Measurements from ENCODE around the gene STOM.
A peak's percentile ranks its signal among the peaks of the same experiment; 100 is the strongest.

STOM gene

DNA sequence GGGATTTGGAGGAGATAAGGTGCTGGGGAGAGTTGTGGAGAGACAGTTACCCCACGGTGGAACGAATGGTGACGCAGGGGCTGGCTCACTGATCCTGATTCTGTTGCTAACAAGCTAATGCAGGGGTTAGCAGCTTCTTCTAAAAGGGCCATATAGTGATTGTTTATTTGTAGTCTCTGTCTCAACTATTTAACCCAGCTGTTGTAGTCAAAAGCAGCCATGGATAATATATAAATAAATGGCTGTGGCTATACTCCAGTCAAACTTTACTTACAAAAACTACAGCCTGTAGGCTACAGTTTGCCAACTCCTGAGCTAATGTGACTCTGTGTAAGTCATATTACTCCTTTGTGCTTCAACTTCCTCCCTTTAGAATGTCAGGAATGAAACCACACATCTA is 21.8 kb downstream of the STOM start:
- no peak for DNase-seq

DNA sequence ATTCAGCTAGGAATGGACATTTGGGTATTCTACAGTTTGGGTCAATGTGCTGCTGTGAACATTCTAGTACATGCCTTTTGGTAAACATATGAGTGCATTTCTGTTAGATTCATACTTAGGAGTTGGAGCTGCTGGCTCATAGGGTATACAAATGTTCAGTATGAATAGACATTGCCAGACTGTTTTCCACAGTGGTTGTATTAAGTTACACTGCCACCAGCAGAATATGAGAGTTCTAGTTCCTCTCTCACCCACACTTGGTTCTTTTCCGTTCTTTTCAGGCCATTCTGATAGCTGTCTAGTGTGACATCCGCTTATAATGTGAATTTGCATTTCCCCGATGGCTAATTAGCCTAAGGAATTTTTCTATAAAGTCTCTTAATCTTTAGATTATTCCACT is 25.0 kb downstream of the STOM start:
- DNase-seq, result no peak

- DNase-seq, result no peak
Measured at GRCh38 chr9:121344184-121344583, 25.9 kb downstream of the STOM start.

DNA sequence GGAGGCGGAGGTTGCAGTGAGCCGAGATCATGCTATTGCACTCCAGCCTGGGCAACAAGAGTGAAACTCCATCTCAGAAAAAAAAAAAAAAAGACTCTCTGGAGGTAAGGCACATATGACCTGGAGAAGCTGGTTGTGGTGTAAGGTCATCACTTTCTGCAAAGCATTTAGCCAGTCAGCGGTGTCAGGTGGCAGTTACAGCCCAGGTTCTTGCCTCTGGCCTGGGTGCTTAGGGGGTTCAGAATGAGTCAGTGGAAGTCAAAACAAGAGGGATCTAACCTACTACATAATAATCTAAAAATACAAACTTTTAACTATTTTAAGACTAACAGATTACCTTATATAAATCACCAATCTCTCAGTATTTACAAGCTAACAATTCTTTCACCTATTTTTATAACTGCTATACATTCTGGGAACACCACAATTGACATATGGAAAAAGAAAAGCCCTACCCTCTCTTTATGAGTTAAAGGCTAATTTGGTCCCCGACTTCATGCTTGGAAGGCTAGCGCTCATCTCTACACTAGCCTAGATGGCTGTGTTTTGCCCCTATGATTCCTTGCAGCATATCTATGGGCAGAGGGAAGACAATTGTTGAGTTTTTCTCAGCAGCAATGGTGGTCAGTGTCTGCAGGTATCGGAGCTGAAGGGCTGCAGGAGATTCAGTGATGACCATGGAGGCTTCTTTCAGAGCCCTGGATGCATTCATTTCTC is 29.2 kb downstream of the STOM start:
- no peak for DNase-seq

DNA sequence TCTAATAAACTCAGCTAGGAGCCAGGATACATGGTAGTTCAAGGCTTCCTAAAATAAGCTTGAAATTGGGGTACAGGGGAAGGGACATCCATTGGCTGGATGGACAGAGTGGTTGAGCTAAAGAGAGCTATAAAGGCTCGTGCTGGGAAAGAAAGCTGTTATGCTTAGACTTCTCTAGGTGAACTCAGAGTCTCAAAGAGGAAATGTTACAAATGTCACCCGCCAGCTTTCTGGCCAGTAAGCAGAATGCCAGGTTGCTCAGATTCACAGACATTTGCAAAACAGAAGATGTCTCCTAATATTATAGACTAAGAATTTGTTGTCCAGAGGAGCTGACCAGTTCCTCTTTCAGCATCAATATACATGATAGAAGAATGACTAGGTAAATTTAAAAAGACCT is 30.6 kb downstream of the STOM start:
- no peak for DNase-seq

- DNase-seq, result no peak
Measured at GRCh38 chr9:121336665-121337064, 33.4 kb downstream of the STOM start.

DNA sequence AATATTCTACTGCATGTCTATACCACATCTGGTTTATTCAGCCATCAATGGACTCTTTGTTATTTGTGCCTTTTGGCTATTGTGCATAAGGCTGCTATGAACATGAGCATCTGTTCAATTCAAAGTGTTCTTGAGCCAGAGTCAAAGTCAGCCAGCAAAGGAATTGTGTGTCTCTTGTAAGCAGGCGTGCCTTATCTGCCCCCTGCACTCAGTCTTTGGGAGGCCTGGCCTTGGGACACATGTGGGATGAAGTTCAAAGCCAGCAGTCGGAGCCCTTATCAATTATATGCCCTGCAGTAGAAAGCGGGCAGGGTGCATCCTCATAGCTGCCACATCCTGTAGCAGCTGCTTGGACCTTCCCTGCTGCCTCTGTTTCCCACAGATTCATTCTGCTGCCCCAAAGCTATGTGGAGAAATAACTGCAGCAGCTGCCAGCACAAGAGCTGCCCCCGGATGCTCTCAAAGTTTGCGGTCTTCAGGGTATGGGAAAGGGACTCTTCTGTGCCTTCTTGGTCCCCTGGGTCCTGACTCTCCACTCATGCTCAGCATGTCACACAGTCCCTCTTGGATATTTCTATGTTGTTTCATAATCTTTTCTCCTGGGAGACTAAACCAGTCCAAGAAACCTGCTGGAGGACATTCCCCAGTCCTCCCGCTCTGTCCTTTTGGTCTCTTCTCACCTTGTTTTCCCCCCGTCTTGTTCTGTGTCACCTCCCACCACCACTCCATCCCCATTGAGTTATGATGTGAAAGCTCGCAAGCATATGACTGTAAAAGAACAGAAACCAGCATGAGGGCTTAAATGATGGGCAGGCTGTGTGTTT is 35.9 kb downstream of the STOM start:
- no peak for DNase-seq

DNA sequence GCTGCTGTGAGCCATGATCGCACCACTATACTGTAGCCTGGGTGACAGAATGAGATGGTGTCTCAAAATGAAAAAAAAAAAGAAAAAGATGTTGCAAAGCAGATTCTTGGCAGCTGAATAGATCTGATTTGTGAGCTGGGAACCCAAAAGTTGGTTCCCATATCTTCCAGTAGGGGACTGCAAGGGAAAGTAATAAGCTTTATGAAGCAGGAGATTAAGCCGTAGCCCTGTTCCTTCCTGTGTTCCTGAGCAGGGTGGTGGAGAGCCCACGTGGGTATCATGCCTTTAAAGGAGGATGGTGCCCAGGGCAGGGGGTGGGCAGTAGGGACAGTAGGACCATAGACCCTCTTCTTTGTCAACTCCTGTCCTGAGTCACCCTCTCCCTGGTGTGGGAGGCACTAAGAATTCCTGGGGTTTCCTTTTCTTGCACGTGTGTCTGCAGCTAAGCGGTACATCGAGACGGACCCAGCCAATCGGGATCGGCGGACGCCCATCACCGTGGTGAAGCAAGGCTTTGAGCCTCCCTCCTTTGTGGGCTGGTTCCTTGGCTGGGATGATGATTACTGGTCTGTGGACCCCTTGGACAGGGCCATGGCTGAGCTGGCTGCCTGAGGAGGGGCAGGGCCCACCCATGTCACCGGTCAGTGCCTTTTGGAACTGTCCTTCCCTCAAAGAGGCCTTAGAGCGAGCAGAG is 37.9 kb downstream of the STOM start:
- DNase-seq, result no peak

- DNase-seq, result no peak
Measured at GRCh38 chr9:121331549-121331948, 38.5 kb downstream of the STOM start.

GRCh38 chr9:121328876-121329681 is 41.0 kb downstream of the STOM start:
- no peak for DNase-seq

DNA sequence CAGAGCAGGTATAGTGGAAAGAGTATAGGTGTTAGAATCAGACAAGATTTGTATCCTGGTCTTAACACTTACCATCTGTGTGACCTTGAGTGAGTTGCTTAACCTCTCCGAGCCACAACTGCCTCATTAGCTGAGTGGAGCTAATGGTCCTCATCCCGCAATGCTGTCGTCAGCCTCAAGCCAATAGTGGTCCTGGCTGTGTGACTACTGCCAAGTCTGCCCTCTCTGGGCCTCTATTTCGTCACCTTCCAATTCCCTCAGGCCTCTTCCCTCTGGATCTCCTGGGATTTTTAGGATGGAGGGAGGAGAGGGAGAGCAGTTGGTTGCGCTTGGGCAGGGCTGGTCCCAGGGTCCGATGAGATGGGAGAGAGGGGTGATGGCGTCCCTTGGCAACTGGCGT is 41.6 kb downstream of the STOM start:
- DNase-seq, result no peak

- DNase-seq, result no peak
Measured at GRCh38 chr9:121326901-121327613, 43.0 kb downstream of the STOM start.

GRCh38 chr9:121326130-121326838 is 43.8 kb downstream of the STOM start:
- DNase-seq, result no peak

- DNase-seq, result no peak
Measured at GRCh38 chr9:121325387-121325786, 44.7 kb downstream of the STOM start.

DNA sequence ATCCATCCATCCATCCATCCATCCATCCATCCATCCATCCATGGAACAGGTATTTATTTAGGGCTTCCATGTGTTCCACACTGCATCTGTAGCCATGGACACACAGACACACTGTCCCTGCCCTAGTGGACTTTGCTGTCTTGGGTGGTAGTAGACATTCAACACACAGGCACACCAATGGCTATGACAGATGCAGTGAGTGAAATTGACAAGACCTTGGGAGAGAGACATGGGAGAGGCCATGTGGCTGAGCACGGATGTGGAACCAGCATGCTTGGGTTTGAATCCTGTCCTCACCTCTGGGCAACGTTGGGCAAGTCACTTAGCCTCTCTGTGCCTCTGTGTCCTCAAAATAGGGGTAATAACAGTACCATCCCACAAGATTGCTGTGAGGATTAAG is 45.3 kb downstream of the STOM start:
- DNase-seq, result no peak

DNA sequence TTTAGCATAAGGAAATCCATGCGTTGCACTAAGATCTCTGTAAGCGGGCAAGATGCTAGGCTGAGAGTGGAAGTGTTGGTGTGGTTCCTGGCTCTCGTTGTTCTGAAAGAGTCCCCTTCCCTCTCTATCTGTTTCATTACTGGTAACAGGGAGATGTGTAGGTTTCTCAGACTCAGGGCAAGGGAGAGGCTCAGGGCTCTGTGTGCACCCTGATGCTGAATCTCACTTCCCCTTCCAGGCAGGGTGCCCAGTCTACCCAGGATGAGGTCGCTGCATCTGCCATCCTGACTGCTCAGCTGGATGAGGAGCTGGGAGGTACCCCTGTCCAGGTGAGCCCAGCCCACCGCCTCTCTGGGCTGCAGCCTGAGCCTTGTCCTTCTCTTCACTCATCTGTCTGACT is 45.7 kb downstream of the STOM start:
- no peak for DNase-seq

DNA sequence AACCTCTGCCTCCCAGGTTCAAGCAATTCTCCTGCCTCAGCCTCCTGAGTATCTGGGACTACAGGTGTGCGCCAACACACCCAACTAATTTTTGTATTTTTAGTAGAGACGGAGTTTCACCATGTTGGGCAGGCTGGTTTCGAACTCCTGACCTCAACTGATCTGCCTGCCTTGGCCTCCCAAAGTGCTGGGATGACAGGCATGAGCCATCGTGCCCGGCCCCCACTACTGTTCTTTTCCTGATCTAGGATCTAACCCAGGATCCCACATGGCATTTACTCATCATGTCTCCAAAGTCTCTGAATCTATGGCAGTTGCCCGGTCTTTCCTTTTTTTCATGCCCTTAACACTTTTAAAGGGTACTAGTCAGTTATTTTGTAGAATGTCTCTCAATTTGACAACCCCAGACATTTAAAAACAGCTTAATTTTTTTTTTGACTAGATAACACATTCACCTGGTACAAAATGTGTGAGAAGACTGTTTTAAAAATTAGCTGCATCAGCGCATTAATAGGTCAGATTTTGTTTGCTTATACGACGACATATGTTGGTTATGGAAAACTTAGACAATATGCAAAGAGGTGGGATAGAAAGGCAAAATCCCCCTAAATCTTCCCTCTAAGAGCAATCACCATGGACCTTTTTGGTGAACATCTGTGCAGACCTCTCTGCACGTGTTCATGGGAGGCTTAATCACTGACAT is 46.5 kb downstream of the STOM start:
- DNase-seq, result no peak

GRCh38 chr9:121322737-121323448 is 47.2 kb downstream of the STOM start:
- no peak for DNase-seq

- DNase-seq, result peak; percentile 15
Measured at GRCh38 chr9:121322037-121322736, 47.9 kb downstream of the STOM start.
